ENCODE data around the gene UTP14A. TPM values are rescaled to one million over a fixed set of nuclear protein-coding genes. Genes with fewer than 3 reads are reported as not detected.
"Not testable (repeated sequence)": the region's sequence is repeated elsewhere in the genome, so short reads cannot be mapped to it uniquely, and the experiment has no call there.

UTP14A gene
- 31.9 and 32.0 TPM in 2 replicates for total RNA-seq

GRCh38 chrX:129905787-129906580 is at the start of gene UTP14A:
Gene UTP14A, plus strand, starts transcription at chrX:129906164. Its CDS starts 47 bp downstream, at chrX:129906211.
- intact Hi-C loops (cut with micrococcal nuclease) = loop anchor here (1.0 to 10.0 kb wide), 14 partner anchors 25 to 1909 kb away; partner anchors contain the start of genes AIFM1, BCORL1, ENOX2 and RBMX2

DNA sequence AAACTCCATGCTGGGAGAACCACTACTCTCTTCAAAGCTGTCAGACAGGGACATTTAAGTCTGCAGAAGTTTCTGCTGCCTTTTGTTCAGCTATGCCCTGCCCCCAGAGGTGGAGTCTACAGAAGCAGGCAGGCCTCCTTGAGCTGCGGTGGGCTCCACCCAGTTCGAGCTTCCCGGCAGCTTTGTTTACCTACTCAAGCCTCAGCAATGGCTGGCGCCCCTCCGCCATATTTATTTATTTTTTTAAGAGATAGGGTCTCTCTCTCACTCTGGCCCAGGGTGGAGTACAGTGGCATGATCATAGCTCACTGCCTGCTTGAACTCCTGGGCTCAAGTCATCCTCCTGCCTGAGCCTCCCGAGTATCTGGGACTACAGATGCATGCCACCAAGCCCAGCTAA is 46.8 kb upstream of the UTP14A start:
- intact Hi-C loops (cut with micrococcal nuclease) = not testable (repeated sequence)

GRCh38 chrX:129866321-129866720 is 39.6 kb upstream of the UTP14A start:
- intact Hi-C loops (cut with micrococcal nuclease) = not testable (repeated sequence)

DNA sequence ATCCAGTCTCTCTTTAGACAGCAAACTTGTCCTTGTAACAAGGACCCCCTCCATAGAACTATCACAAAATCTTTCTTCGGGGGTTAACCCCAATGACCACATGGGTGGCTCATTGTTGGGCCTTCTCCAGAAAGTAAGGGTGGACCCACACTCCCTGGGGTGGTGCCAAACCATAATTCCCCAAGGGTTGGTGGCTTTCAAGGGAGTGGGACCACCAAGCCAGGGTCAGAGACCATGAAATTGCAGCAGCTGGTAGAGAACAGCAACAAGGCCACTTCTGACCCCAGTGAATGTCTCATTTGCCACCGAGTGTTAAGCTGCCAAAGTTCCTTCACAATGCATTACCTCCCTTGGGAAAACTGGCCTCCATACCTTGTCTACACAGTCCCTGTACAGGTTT is 33.4 kb upstream of the UTP14A start:
- intact Hi-C loops (cut with micrococcal nuclease) = no loop called here

GRCh38 chrX:129875669-129876068 is 30.3 kb upstream of the UTP14A start:
- intact Hi-C loops (cut with micrococcal nuclease) = no loop called here

GRCh38 chrX:129876771-129877305 is 29.1 kb upstream of the UTP14A start:
- intact Hi-C loops (cut with micrococcal nuclease) = no loop called here

- intact Hi-C loops (cut with micrococcal nuclease) = no loop called here
Measured at GRCh38 chrX:129877401-129877800, 28.6 kb upstream of the UTP14A start.

- intact Hi-C loops (cut with micrococcal nuclease) = loop anchor here (10.0 kb wide), 1 partner anchor 1915 kb away; no protein-coding TSS in a partner anchor
Measured at GRCh38 chrX:129900054-129900453, 5.9 kb upstream of the UTP14A start.

GRCh38 chrX:129908636-129909035 is 2.7 kb downstream of the UTP14A start:
- intact Hi-C loops (cut with micrococcal nuclease) = loop anchor here (10.0 kb wide), 1 partner anchor 1906 kb away; no protein-coding TSS in a partner anchor

GRCh38 chrX:129925305-129926092 is 19.5 kb downstream of the UTP14A start:
- intact Hi-C loops (cut with micrococcal nuclease) = loop anchor here (1.0 kb wide), 4 partner anchors 99 to 267 kb away; no protein-coding TSS in a partner anchor

- intact Hi-C loops (cut with micrococcal nuclease) = loop anchor here (1.0 to 5.0 kb wide), 4 partner anchors 25 to 241 kb away; partner anchors contain the start of genes RAB33A, UTP14A and ZDHHC9
Measured at GRCh38 chrX:129930941-129931410, 25.0 kb downstream of the UTP14A start.

GRCh38 chrX:129931411-129932015 is 25.5 kb downstream of the UTP14A start:
- intact Hi-C loops (cut with micrococcal nuclease) = loop anchor here (1.0 to 5.0 kb wide), 8 partner anchors 25 to 241 kb away; partner anchors contain the start of genes BCORL1, RAB33A, UTP14A and ZDHHC9

DNA sequence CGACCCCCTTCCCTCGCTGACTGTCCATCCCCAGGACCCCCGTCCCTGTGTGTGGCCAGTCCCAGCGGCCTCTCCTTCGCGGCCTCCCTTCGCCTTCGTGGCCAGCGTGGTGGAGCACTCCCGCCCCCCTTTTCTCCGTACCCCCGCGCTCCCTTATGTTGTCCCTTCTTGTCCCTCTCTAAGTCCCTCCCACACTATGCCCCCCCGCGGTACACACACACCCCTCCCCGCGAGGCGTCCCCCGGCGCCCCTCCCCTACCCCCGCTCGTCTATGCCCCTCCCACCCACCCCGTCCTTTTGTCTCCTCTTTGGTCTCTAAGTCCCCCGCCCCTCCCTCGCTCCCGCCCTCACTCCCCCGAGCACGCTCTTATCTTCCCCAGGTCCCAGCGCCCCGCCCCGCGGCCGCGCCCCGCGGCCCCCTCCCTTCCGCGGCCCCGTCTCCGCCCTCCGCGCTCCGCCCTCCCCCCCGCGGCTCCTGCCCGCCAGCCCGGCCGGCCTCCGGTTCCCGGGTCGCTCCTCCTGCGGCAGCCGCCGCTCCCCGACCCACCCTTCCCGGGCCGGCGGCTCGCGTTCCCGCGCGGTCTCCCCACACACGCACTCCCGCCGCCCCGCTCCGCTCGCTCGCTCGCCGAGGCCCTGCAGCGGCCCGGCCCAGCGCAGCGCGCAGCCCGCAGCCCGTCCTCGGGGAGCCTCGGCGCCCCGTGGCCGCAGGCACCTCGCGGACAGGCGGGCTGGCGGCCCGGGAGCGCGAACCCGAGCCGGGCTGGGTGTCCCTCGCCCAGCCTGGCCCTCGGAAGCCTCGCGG is 26.3 kb downstream of the UTP14A start:
- intact Hi-C loops (cut with micrococcal nuclease) = loop anchor here (1.0 to 5.0 kb wide), 5 partner anchors 25 to 240 kb away; partner anchors contain the start of genes BCORL1 and RAB33A

GRCh38 chrX:129932821-129933321 is 26.9 kb downstream of the UTP14A start:
- intact Hi-C loops (cut with micrococcal nuclease) = loop anchor here (1.0 to 5.0 kb wide), 5 partner anchors 24 to 239 kb away; partner anchors contain the start of genes BCORL1 and RAB33A

- intact Hi-C loops (cut with micrococcal nuclease) = loop anchor here (5.0 kb wide), 1 partner anchor 239 kb away; the partner anchor contains the start of gene RAB33A
Measured at GRCh38 chrX:129933700-129934099, 27.7 kb downstream of the UTP14A start.

DNA sequence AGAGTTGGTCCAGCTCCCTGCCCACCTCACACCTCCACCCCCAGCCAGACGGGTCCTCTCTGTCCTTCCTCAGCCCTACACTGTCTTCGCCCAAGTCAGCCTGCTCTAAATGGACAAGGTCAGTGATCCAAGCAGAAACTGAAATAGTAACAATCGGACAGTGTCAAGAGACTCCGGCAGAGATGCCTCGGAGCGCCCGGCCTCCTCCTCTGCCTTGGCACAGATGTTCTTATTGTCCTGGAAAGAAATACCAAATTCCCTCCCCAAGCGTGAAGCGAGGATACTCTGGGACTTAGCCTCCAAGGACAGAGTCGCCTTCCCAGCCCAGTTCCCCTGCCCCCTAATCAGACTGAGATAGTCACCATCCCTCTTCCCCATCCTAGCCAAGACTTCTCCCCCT is 28.5 kb downstream of the UTP14A start:
- intact Hi-C loops (cut with micrococcal nuclease) = loop anchor here (5.0 kb wide), 1 partner anchor 238 kb away; the partner anchor contains the start of gene RAB33A

GRCh38 chrX:129934952-129935351 is 29.0 kb downstream of the UTP14A start:
- intact Hi-C loops (cut with micrococcal nuclease) = loop anchor here (5.0 kb wide), 1 partner anchor 237 kb away; the partner anchor contains the start of gene RAB33A

DNA sequence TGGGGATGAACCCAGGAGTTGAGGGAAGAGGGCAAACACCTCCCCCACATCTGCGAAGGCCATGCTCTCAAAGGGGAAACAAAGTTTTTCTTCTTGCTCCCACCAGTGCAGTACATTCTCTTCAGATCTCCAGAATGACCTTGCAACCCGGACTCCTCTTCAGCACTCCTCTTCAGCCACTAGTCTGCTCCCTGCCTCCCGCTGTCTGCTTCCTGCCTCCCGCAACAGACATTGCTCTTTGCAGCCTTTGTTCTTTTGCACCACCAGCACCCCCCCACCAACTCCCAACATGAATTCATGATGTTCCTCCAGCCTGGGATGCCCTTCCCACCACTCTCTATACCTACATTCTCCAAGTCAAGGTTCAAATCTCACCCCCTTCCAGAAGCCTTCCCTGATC is 32.1 kb downstream of the UTP14A start:
- intact Hi-C loops (cut with micrococcal nuclease) = no loop called here

DNA sequence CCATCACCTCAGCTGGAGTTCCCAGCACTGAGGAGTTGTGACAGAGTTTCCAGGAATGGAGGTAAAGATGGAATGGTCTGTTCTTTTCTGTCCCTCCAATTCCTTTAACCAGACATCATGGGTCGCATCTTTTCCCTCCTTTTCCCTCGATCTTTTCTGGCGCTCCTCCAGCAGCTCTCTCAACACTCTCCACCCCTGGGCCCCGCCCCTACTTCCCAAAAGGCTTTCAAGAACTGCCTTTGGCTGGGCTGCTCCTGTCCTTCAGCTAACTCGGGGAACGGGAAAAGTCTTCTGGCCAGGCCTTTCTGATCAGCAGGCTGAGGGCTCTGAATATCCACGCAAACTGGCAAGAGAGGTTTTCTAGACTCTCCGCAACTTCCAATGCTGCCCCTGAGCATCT is 34.0 kb downstream of the UTP14A start:
- intact Hi-C loops (cut with micrococcal nuclease) = no loop called here

Measured in T-helper 1 cell treated with Interleukin-12 subunit alpha and Interleukin-12 subunit beta and Interleukin-4 antibody, amounts not matched to agents 30 ng/mL and 1 ng/mL, for 36 hours (primary cell).